Measurements from ENCODE around the gene CAP2.

- TF ChIP-seq CTCF (IDR thresholded peaks at IDR 0.05 in 4 of 5, conservative IDR thresholded peaks at IDR 0.05 in 1 of 5), result no peak
- no peak for TF ChIP-seq POLR2A (IDR thresholded peaks at IDR 0.05)
Measured at GRCh38 chr6:17480476-17480875, 87.1 kb downstream of the CAP2 start.

Measured in gastrocnemius medialis (tissue), 4 donors.